ENCODE measurements around the gene PLIN5.
A peak's percentile ranks its signal among the peaks of the same experiment; 100 is the strongest.

The PLIN5 gene

GRCh38 chr19:4523306-4524110, 11.5 kb downstream of the PLIN5 start:
- Histone ChIP-seq H3K27ac (no peak overlapping the region), H3K9me3 (no peaks in the 10 kb centered on the region), H3K4me1 (peaks cover 0 to 12% (median 3%) of the 10 kb centered on the region in 4 donors), H3K27me3 (peaks cover 0 to 41% of the 10 kb centered on the region in 2 donors), H3K36me3 (no peaks in the 10 kb centered on the region), H3K4me3 (no peak overlapping the region)
- DNase-seq, result no peak
- intact Hi-C loops (cut with DNase I; ENCODE audit: low total_unique reads), result loop anchor here (5.0 kb wide), 1 partner anchor 256 kb away; no protein-coding TSS in a partner anchor
- TF ChIP-seq, protein P1, sequence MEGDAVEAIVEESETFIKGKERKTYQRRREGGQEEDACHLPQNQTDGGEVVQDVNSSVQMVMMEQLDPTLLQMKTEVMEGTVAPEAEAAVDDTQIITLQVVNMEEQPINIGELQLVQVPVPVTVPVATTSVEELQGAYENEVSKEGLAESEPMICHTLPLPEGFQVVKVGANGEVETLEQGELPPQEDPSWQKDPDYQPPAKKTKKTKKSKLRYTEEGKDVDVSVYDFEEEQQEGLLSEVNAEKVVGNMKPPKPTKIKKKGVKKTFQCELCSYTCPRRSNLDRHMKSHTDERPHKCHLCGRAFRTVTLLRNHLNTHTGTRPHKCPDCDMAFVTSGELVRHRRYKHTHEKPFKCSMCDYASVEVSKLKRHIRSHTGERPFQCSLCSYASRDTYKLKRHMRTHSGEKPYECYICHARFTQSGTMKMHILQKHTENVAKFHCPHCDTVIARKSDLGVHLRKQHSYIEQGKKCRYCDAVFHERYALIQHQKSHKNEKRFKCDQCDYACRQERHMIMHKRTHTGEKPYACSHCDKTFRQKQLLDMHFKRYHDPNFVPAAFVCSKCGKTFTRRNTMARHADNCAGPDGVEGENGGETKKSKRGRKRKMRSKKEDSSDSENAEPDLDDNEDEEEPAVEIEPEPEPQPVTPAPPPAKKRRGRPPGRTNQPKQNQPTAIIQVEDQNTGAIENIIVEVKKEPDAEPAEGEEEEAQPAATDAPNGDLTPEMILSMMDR (IDR thresholded peaks at IDR 0.05), result peak; percentile 27 to 29

DNA sequence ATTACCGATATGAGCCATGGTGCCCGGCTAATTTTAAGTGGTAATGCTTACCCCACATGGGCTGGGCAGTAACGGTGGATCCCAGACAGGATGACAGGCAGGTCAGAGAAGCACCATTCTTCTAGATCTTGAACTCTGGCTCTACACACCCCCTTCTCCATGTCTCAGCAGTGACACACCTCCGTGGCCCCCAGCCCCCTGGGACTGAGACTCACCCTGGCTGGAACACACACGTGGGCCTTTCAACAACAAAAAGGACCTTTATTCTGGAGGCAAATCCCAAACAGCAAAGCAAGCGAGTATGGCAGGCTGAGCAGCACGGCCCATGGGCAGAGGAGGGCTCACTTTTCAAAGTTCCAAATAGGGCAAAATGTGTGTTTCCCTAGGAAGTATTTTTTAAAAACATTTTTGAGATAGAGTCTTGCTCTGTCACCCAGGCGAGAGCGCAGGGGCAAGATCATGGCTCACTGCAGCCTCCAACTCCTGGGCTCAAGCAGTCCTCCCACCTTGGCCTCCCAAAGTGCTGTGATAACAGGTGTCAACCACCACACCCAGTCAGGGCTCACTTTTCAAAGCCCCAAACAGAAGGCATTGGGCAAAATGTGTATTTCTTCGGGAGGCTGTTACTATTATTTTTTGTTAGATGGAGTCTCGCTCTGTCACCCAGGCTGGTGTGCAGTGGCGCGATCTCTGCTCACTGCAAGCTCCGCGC, 12.6 kb downstream of the PLIN5 start:
- peaks cover 0 to 16% (median 10%) of the 10 kb centered on the region in 4 donors for H3K4me1 ChIP-seq
- intact Hi-C loops (cut with DNase I; ENCODE audit: low total_unique reads), result loop anchor here (5.0 kb wide), 1 partner anchor 255 kb away; no protein-coding TSS in a partner anchor
- H3K27me3 ChIP-seq, result peaks cover 0 to 50% of the 10 kb centered on the region in 2 donors
- no peak overlapping the region for H3K4me3 ChIP-seq
- no peaks in the 10 kb centered on the region for H3K36me3 ChIP-seq
- TF ChIP-seq, protein P1 (IDR thresholded peaks at IDR 0.05), result no peak
- H3K27ac ChIP-seq, result no peak overlapping the region
- no peak for DNase-seq
- H3K9me3 ChIP-seq, result no peaks in the 10 kb centered on the region

- H3K9me3 ChIP-seq, result no peaks in the 10 kb centered on the region
- TF ChIP-seq, protein P1 (IDR thresholded peaks at IDR 0.05), result no peak
- intact Hi-C loops (cut with DNase I; ENCODE audit: low total_unique reads), result loop anchor here (5.0 kb wide), 1 partner anchor 255 kb away; no protein-coding TSS in a partner anchor
- peaks cover 0 to 16% (median 10%) of the 10 kb centered on the region in 4 donors for H3K4me1 ChIP-seq
- H3K4me3 ChIP-seq, result no peak overlapping the region
- no peak for DNase-seq
- H3K27ac ChIP-seq, result no peak overlapping the region
- peaks cover 0 to 56% of the 10 kb centered on the region in 2 donors for H3K27me3 ChIP-seq
- no peaks in the 10 kb centered on the region for H3K36me3 ChIP-seq
Observed at GRCh38 chr19:4521888-4522242, 13.2 kb downstream of the PLIN5 start.

DNA sequence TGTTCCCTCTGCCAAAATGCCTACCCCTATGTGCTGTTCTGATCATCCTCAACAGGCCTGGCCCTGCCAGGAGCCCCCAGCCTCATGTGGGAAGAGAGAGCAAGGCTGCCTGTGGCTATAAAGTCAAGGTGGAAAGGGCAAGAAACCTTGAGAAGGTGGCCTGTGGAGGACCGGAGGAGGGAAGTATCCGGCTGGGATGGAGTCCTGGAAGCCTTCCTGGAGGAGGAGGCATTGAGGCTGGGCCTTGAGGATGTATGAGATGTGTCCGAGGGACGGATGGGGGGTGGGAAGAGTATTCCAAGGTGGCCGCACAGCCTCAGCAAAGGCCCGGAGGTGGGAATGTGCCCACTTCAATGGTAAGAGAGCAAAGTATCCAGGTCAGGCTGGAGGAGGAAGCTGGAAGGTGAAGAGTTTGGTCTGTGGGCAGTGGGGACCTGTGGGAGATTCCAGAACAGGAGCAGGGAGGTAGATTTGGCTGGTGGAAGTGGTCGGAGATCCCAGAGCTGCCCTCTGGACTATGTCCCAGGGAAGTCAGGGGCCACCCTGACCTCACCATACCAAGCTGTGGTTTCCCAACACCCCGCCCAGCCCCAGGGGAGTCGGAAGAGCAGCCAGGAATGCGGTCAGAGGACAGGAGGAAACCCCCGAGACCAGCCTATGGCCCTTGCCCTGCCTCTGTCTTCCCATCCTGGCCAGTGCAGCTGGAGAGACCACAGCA, 13.7 kb downstream of the PLIN5 start:
- intact Hi-C loops (cut with DNase I; ENCODE audit: low total_unique reads), result loop anchor here (5.0 kb wide), 1 partner anchor 254 kb away; no protein-coding TSS in a partner anchor
- TF ChIP-seq, protein P1 (IDR thresholded peaks at IDR 0.05), result no peak
- Histone ChIP-seq H3K9me3 (no peaks in the 10 kb centered on the region), H3K4me3 (no peak overlapping the region), H3K4me1 (peaks cover 0 to 16% (median 10%) of the 10 kb centered on the region in 4 donors), H3K27me3 (peaks cover 0 to 59% of the 10 kb centered on the region in 2 donors), H3K36me3 (no peaks in the 10 kb centered on the region), H3K27ac (no peak overlapping the region)
- no peak for DNase-seq

DNA sequence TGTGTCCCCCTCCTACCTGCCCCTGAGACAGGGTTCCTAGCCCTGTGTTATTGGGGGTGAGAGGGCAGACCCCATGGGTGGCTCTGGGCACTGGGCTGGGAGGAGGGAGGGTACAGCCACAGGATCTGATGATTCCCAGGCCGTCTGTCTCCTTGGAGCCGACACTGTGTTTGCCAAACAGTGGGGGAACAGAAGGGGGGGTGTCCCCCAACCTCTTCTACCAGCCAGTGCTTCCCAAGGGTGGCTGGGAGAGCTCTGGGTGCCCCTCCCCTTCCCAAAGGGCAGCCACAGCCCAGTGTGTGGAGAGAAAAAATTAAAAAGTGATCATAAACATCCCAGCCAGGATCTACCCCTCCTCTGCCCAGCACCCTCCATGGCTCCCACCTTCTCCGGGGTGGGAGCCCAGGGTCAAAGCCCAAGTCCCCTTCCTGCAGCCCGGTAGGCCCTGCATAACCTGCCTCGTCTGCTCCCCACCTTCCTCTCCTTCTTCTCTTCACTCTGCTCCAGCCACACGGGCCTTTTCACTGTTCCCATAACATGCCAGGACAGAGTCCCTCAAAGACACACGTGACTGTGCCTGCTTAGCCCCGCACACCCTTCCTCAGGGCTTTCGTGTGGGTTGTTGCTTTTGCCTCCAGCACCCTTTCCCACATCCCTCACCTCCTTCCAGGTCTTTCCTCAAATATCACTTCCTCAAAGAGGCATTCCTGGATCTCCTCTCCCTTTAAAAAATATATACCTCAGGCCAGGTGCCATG, 15.3 kb downstream of the PLIN5 start:
- no peak for DNase-seq
- Histone ChIP-seq H3K9me3 (no peaks in the 10 kb centered on the region), H3K27ac (no peak overlapping the region), H3K4me1 (peaks cover 0 to 16% (median 10%) of the 10 kb centered on the region in 4 donors), H3K27me3 (peaks cover 0 to 55% of the 10 kb centered on the region in 2 donors), H3K4me3 (no peak overlapping the region), H3K36me3 (no peaks in the 10 kb centered on the region)
- intact Hi-C loops (cut with DNase I; ENCODE audit: low total_unique reads), result loop anchor here (5.0 kb wide), 1 partner anchor 252 kb away; no protein-coding TSS in a partner anchor
- TF ChIP-seq, protein P1 (IDR thresholded peaks at IDR 0.05), result no peak
